Endometrium (tissue), 2 donors: ENCODE results near the gene SAMHD1.

Source experiments
- FAIRE-seq: peaks from 2 replicates; lab custom pipeline; 2012; peaks lifted over from hg19 to GRCh38; lab: Jason Lieb, UNC
- donor health status: control.
- donor health status: control.

The SAMHD1 gene

DNA sequence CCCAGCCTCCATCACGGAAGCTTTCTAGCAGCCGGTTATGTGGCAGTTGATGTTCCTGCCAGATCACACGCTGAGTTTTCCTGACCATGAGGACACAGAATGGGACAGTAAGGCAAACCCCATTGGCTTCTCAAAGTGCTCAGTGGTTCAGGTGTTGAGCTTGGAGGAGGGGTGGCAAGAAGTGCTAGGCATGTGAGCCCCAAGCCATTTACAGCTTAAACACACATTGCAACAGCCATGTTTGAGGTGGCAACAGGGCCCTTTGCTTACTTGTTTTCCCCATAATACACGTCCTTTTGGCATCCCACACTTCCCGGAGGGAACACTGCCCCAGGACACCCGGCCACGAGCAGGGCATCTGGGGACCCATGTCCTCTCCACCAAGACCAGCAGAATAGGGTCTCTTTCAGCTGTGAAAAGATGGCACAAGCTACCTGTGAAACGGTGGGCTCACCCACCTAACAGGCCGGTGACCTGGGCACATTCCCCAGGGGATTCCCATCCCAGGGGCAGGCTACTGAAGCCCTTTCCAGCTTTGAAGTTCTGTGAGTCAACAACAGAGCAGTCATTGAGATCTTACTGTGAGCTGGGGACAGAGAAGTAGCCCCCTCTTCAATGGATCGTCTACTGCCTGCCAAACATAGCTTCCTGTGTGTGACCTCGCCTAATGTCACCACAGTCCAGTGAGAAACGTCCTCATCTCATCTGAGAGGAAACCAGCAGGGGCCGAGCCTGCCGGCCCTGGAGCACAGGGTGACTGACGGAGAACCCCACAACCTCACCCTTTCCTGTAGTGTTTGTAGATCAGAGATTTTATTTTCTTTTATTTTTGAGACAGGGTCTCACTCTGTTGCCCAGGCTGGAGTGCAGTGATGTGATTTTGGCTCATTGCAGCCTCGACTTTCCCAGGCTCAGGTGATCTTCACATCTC is 79.6 kb downstream of the SAMHD1 start:
- FAIRE-seq, result no peak

- FAIRE-seq, result no peak
Measured at GRCh38 chr20:36866681-36867495, 84.6 kb downstream of the SAMHD1 start.

- FAIRE-seq, result no peak
Measured at GRCh38 chr20:36866164-36866563, 85.3 kb downstream of the SAMHD1 start.

DNA sequence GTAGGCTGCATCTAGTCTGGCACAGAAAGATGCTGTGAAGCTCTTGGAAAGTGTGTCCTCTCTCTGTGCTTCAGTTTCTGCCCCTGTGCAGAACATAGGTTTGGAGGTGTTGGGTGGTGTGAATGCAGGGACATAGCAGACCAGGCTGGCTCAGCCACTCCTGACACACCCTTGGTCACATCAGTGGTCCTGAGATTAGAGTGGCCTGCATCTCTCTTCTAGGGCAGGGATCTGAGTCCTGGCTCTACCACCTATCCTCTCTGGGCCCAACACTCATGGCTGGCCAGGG is 85.7 kb downstream of the SAMHD1 start:
- no peak for FAIRE-seq

GRCh38 chr20:36865076-36865860 is 86.2 kb downstream of the SAMHD1 start:
- FAIRE-seq, result no peak

DNA sequence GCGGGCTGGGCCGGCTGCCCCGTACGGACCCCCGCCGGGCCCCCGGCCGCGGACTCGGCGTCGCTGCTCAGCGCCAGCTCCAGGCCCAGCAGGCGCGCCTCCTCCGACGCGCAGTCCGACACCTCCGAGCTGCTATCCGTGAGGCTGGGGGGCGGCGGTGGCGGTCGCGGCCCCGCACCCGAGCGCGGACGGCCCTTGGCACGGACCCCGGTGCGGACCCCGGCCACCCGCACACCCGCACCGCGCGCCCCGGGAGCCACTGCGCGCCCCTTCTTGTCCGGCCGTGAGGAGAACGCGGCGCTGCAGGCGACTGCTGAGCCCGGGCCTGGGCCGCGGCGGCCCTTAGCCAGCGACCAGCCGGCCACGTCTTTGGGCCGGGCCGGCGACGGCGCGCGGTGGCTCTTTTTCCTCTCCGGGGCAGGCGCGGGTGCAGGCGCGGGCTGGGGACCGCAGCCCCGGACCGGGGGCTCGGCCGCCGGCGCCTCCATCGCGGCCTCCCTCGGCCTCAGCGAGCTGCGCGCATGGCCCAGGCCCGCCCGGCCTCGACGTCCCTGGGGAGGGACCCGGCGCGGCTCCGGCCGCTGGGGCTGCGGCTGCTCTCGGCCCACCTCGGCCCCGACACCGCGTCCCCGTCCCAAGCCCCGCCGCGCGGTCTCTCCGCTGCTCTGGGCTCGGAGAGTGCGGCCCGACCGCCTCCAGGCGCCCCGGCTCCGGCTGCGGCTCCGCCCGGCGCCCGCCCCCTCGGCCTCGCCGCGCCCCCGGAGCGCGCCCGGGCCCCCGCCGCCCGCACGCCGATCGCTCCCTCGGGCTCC is 88.4 kb downstream of the SAMHD1 start:
- FAIRE-seq, result no peak

DNA sequence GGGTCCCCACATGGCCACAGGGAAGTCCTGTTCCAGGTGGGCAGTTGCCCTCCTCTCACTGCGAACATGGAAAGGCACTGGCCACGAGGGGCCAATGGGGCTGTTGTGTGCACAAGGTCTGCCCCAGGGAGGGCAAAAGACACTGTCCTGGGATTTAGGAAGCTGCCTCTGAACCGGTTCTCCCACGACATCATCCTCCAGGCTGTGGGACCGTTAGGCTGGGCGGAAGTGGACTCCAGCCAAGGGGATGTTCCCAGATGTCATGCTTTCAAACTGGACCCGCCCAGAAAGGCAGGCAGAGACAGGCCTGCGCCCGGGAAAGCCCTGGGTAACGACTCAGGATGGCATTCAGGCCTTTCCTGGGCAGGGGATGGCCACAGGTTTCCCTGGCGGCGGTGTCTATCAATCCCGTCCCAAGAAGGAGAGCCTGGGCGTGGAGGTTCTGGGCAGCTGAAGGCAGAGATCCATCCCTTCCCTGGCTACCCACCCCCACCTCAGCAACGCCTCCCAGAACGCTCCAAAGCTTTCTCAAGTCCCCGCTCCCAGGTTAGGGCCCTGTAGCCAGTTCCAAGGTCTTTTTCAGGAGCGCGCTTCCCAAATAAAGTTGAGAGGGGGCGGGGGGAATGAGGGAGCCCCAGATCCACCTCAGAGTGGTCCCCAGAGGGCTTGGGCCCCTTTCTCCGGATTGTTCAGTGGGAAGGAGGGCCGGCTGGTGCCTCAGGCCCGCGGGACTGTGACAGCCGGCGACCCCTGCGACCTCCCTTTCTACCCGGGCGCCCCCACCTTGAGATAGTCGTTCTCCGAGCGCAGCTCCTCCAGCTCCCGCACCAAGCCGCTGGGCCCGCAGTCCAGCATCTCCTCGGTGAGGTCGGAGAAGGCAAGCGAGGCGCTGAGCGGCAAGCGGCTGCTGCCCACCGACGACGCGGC is 89.4 kb downstream of the SAMHD1 start:
- FAIRE-seq, result no peak

DNA sequence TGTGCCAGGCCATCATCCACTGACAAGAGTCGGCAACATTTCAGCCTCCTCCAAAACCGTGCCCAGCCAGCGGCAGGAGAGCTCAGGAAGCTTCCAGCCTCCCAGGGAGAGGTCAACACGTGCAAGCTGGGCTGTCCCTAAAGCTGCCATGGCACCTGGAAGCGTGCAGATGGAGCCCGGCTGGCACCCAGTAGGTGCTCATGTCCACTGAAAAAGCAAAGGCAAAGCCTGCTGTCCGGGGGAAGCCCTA is 90.0 kb downstream of the SAMHD1 start:
- FAIRE-seq, result no peak

- no peak for FAIRE-seq
Measured at GRCh38 chr20:36860811-36861624, 90.5 kb downstream of the SAMHD1 start.

DNA sequence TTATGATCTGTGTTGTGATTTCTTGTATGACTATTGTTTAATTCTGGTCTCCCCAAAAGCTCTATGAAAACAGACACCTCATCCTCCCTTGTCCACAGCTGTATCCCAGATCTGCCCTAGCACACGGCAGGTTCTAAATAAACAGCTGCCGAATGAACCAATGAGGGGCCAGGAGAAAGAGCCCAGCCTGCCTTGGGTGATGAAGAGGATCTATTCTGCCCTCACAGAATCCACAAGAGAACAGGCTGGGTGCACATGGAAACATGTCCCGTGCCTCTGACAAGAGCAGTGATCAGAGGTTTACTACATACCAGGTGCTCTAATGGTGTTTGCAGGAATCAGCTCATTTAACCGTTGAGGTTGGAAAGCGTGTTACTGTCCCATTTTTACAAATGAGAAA is 91.2 kb downstream of the SAMHD1 start:
- no peak for FAIRE-seq

- no peak for FAIRE-seq
Measured at GRCh38 chr20:36859700-36860330, 91.7 kb downstream of the SAMHD1 start.

GRCh38 chr20:36859282-36859555 is 92.3 kb downstream of the SAMHD1 start:
- FAIRE-seq, result no peak

DNA sequence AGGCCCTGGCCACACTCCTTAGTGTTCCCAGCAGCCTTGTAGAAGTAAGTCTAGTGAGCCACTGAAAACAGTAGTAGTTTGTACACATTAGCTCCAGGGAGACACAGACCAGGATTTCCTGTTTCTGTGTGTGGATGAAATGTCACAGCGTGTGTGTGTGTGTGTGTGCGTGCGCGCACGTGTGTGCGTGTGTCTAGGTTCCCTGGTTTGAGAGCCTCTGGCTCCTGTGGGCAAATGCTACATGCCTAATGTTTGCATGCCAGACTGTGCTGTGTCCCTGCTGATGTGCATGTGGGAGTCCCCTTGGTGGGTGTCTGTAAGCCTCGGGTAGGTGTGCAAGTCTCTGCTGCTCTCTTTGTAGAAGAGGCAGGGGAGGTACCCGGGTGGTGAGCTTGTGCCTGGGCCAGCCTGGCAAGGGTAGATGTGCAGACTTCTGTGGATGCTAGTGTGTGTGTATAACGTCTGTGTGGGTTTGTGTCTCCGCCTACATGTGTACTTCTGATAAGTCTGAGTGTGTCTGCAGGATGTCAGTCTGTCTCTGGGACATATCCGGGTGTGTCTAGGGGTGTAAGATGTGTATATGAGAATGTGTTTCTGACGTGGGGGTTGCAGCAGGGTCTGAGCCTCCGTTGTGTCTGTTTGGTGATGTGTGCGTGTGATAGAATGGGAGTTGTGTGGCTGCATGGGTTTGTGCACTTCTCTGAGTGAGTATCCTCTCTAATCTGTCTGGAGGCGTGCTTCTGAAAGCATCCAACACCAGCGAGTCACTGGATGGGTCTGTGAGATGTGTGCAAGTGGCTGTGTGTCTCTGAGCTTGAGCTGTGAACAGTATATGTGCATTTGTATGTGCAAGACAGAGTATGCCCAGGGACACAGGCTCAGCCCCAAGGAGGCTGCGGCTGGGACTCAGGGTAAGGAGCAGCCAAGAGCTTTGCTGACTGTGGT is 94.5 kb downstream of the SAMHD1 start:
- FAIRE-seq, result no peak

DNA sequence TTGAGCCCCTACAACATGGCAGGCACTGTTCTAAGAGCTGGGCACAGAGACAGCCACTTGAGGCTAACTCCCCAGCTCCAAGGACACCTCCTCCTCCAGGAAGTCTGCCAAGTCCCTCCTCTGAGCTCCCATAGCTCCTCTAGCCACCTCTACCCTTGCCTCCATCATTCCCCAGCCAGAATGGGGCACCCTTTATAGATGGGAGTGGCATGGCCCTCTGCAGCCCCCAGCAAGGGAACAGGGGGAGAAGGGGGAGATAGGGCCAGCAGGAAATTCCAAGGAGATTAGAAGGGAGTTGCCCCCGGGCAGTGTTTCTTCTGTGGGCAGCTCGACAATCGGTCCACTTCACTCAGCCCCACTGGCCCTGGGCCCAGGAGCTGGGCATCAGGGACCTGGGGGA is 95.3 kb downstream of the SAMHD1 start:
- no peak for FAIRE-seq

GRCh38 chr20:36855241-36855657 is 96.3 kb downstream of the SAMHD1 start:
- no peak for FAIRE-seq

DNA sequence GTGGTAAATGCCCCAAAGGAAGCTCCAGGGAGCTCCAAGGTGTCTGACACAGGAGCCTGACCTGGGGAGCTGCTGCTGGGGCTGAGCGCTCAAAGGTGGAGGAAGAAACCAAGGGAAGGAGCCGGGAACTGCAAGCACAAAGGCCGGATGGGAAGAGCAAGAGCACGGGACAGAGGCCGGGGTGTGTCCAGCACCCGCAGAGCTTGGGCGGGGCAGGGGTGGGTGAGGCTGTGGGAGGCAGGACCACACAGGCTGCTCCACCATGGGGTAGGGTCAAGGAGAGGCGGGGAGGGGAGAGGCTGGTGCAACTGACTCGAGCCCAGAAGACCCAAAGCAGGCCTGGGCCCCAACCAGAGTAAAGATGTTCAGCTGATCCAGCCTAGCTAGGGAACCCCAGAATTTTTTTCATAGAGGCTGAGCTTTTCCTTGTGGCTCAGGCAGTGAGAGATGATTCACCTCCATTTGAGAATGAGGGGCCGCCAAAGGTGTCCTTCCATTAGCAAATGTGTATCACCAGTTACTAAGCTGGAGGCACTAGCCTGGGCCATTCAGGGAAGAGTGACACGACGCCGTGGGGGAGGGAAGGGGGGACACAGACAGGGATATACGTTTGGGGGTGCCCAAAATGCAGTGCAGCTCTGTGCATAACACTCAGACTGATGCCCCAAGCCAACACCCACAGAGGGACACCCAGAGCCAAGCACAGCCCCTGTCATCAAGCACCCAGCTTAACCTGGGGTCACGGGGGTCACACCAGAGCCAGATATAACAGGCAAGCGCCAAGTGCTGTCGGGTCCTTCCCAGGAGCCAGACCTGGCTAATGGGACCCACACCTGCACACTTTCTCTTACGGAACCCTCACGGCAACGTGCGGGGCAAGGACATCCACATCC is 96.9 kb downstream of the SAMHD1 start:
- no peak for FAIRE-seq

DNA sequence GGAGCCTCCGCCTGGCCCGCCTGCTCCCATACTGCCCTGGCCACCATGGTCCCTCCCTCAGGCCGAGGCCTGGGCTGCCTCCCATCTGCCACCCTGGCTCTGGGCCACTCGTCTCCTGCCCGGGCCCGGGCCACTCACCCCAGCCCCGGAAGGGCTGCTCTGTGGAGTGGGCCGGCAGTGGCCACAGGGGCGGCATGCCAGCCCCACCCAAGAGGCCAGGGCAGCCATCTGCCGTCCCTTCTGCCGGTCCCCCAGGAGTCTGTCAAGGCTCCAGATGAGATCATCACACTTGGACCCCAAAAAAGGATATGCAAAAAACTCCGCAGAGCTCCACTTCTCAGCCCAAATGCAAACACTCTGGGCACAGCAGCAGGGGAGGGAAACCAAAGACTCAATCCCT is 99.3 kb downstream of the SAMHD1 start:
- no peak for FAIRE-seq

DNA sequence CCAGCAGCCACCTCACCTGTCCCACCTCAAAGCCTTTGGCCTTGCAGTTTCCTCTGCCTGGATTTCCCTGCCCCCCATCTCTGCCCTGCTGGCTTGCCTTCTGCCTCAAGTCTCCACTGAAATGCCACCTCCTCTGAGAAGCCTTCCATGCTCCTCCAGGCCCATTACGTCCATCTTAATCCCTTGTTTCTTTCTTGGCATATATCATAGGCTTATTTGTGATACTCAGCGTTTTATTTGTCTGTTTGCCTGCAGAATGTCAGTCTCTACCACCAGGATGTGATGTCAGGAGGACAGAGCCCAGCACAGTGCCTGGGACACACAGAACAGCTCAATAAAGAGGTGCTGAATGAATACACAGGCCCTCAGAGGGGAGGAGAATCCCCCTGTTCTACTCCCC is 100.0 kb downstream of the SAMHD1 start:
- FAIRE-seq, result no peak
